ENCODE results near the gene GNPTAB.
"Not testable (repeated sequence)": the region's sequence is repeated elsewhere in the genome, so short reads cannot be mapped to it uniquely, and the experiment has no call there.

Gene GNPTAB

GRCh38 chr12:101830367-101831325, at the start of gene GNPTAB:
TSS of gene GNPTAB (minus strand) at chr12:101830959. CDS start at chr12:101830675, 284 bp downstream.
- DNase-seq: peak; percentile 90

DNA sequence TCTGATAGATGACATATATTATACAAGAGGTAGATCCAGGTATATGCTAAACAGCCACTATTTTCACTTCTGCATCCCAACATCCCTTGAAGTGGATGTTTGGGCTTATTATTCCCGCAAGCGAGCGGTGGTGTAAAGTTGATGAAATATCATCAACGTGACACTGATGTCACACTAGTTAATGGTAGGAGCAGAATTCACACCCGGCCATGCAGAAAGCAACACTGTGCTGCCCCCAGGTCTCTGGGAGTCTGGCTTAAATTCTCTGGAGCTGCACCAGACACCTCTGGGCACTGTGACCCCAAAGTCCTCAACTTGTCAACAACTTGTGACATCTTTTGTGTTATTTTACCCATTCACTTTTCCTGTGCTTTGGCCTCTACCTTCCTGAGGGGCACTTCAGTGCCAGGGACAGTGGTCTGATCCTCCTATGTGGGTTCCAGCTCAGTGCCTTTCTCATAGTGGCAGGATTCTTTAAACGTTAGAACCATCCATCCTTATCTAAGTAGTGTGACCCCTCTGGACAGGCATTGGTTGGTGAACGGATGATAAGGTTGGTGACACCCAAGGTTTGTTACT, 47.6 kb upstream of the GNPTAB start:
- DNase-seq: no peak

- DNase-seq: no peak
Observed at GRCh38 chr12:101877806-101878242, 47.1 kb upstream of the GNPTAB start.

GRCh38 chr12:101876861-101877805, 46.4 kb upstream of the GNPTAB start, which contains the start of gene DRAM1:
TSS of gene DRAM1 (plus strand) at chr12:101877580. CDS start at chr12:101877790, 210 bp downstream.
- peak; percentile 81 for DNase-seq

DNA sequence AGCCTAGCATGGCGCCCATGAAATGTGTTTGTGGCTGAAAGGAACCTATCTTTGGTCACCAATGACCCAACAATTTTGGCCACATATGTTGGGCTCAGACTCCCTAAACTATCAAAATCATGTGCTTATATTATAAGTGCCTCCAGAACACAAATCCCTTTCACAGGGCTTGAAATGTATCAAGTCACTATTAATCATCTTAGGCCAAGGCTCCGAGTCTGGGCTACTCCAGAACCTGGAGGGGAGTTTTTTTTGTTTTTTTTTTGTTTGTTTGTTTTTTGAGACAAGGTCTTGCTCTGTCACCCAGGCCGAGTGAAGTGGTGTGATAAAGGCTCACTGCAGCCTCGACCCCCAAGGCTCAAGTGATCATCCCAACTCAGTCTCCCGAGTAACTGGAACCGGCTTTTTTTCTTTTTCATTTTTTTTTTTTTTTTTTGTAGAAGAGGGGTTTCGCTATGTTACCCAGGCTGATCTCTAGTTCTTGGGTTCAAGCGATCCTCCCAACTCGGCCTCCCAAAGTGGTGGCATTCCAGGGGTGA, 45.6 kb upstream of the GNPTAB start:
- no peak for DNase-seq

- peak; percentile 20 for DNase-seq
Observed at GRCh38 chr12:101875162-101875561, 44.4 kb upstream of the GNPTAB start.

DNA sequence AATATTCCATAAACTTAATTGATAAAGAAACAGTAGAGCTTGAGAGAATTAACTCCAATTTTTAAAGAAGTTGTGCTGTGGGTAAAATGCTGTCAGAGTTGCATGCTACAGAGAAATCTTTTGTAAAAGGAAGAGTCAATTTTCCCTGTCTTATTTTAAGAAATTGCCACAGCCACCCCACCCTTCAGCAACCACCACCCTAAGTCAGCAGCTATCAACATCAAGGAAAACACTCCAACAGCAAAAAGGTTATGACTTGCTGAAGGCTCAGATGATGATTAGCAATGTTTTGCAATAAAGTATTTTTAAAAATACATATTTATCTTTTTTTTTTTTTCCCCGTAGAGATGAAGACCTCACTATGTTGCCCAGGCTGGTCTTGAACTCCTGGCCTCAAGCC, 40.2 kb upstream of the GNPTAB start:
- no peak for DNase-seq

DNA sequence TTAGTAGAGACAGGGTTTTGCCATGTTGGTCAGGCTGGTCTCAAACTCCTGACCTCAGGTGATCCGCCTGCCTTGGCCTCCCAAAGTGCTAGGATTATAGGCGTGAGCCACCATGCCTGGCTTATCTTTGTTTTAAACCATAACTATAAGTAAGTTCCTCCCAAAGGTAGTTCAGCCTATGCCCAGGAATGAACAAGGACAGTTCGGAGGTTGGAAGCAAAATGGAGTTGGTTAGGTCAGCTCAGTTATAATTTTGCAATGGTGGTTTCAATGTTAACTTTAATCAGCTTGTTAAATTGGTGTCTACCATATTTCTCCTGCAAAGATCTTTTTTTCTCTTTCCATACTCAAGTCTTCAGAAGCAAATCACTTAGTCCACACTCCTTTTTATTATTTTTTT, 36.9 kb upstream of the GNPTAB start:
- not testable (repeated sequence) for DNase-seq

DNA sequence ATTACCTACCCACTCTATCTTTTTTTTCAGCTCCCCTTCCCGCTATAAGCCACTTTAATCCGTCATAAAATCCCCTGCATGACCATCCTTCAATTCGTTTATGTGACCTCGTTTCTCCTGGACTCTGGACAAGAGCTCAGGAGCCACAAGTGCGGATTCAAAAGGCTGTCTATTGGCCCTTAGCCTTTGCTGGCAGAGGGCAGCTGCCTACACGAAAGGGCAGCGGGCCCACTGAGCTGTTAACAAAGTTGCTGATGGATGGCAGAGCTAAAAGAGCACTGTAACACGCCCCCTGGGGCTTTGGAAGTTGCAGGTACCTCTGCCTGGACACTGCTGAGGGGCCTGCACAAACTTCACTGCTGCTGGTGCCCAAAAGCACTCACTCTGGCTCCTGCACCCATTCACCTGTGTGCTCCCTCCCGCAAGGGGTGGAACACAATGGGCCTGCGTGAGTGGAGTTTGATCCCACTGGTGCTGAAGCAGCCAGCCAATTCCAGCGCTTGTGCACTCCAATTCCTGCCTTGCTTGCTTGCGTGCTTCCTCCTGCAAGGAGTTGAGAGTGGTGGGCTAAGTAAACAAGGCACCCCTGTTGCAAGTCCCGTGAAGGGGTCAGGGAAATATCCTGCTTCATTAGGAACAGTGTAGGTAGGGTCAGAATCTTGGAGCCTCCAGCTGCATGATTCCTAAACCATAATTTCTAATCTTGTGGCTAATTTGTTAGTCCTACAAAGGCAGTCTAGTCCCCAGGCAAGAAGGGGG, 36.0 kb upstream of the GNPTAB start:
- DNase-seq: no peak

DNA sequence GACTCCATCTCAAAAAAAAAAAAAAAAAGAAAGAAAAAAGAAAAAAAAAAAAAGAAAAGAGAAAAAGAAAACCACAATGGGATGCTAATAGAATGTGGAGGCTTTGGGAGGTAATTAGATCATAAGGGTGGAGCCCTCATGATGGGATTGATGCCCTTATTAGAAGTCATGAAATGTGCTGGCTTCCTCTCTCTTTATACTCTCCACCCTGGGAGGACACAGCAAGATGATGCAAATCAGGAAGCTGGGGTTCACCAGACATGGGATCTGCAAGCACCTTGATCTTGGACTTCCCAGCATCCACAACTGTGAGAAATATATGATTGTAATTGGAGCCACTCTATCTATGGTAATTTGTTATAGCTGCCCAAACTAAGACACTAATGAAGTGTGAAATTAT, 33.2 kb upstream of the GNPTAB start:
- no peak for DNase-seq

- DNase-seq: no peak
Observed at GRCh38 chr12:101862245-101862644, 31.5 kb upstream of the GNPTAB start.

- DNase-seq: not testable (repeated sequence)
Observed at GRCh38 chr12:101861688-101862087, 30.9 kb upstream of the GNPTAB start.

- peak; percentile 16 for DNase-seq
Observed at GRCh38 chr12:101859664-101860607, 29.2 kb upstream of the GNPTAB start.

DNA sequence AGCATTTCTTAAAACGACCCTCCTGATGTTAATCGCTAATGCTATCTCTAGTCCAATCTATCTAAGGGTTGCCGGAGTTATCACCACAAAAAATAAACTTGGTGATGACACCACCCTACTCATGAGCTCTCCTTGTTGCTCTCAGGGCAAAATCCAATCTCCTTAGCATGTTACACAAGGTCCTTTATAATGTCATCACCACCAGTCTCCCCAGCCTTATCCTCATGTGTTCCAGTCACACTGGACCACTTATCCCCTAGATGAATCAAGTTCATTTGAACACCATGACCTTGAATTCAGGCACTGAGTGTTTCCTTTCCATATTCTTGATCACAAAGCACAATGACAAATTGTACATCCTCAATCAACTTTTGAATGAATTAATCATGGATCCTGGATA, 27.6 kb upstream of the GNPTAB start:
- no peak for DNase-seq

GRCh38 chr12:101857043-101857558, 26.3 kb upstream of the GNPTAB start:
- DNase-seq: peak; percentile 91

GRCh38 chr12:101856614-101857013, 25.9 kb upstream of the GNPTAB start:
- not testable (repeated sequence) for DNase-seq

DNA sequence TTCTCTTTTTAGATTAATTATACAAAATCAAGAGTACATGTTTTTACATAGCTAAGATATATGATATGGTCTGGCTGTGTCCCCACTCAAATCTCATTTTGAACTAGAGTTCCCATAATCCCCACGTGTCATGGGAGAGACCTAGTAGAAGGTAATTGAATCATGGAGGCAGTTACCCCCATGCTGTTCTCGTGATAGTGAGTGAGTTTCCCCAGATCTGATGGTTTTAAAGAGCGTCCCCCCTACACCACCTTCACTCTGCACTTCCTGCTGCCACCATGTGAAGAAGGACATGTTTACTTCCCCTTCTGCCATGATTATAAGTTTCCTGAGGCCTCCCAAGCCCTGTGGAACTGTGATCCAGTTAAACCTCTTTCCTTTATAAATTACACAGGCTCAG, 25.2 kb upstream of the GNPTAB start:
- DNase-seq: no peak

DNA sequence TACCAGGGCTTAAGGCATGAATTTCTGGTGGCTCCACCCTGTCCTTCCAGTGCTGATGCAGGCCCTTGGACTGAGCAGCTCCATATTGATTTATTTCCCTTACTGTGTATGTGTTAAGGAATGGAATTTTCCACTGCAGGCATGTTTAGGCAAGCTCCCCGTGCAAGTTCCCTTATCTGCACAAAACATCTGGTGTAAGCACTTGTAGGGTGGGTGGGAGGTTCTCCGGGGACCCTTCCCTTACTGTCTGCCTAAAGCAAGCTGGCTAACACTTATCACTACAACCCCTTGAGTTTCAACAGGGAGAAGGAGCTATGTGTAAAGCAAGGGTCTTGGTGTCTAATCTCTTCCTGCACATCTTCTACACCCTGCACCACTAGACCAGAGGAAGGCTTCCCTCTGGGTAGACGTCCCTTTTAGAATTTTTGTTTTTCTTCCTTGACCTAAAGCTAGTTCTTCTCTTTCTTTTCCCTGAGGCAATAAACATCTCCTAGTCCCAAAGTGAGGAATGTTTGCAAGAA, 24.7 kb upstream of the GNPTAB start:
- DNase-seq: peak; percentile 20

DNA sequence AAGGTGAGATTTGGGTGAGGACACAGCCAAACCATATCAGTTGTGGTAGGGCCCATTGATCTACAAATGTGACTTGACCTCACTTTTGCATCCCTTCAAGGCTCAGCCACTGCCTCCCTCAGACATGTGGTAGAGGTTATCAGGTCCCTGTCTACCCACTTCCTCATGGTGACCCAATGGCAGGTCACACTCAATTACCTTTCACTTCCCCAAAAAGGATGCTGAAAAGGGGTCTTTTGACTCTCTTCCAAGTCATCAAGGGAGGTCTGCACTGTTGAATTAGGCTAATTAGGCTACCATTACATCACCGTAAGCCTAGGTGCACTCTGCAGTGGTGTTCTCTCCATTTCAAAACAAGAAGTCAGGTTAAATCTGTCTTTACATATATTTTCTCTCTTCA, 24.0 kb upstream of the GNPTAB start:
- peak; percentile 75 for DNase-seq

GRCh38 chr12:101852998-101853397, 22.2 kb upstream of the GNPTAB start:
- no peak for DNase-seq

Measured in MV-4-11 (cell line).